OCI-LY7 (cell line): Measurements from ENCODE around the gene YJEFN3. TPM values are rescaled to one million over a fixed set of nuclear protein-coding genes. Genes with fewer than 3 reads are reported as not detected.

Experiments
- BruUV-seq: library from RNA; stranded (reverse); fragments of 400-500 nt; replicated peaks from 2 replicates; lab custom pipeline; 2021; lab: Mats Ljungman, UMichigan
- CTCF ChIA-PET: fragments of 300-600 bp; sonication (Branson Sonifier 250); formaldehyde crosslinking; loops from one replicate; lab custom pipeline; 2022; ENCODE audit warnings: antibody characterized with exemption; ENCODE audit not compliant: unreplicated experiment; lab: Charles Lee
- POLR2A ChIA-PET: fragments of 300-600 bp; sonication (Branson Sonifier 250); formaldehyde crosslinking; loops from one replicate; lab custom pipeline; 2022; ENCODE audit warnings: antibody characterized with exemption; lab: Charles Lee
- DNase-seq: peaks from one replicate; pipeline ENCODE4 v3.0.0-alpha.2; 2015; ENCODE audit warnings: low spot score
- H2AFZ ChIP-seq: fragments of 200-600 bp; sonication (generic), shearing (Covaris generic); 2 replicates; pipeline ENCODE4 v1.6.1; 2014; ENCODE audit warnings: mild to moderate bottlenecking, antibody characterized with exemption, low read length, moderate library complexity
- H3K27ac ChIP-seq: fragments of 200-600 bp; sonication (generic); 2 replicates; pipeline ENCODE4 v1.5.1; 2014; ENCODE audit warnings: mixed run types, low read depth, mild to moderate bottlenecking, moderate library complexity, low read length, inconsistent platforms; ENCODE audit not compliant: poor library complexity, severe bottlenecking
- H3K36me3 ChIP-seq: fragments of 200-600 bp; sonication (generic); 2 replicates; pipeline ENCODE4 v1.6.1; 2014; ENCODE audit warnings: mild to moderate bottlenecking, antibody characterized with exemption, low read length, moderate library complexity, mixed read lengths; ENCODE audit not compliant: insufficient read depth
- H3K4me1 ChIP-seq: fragments of 200-600 bp; sonication (generic); 2 replicates; pipeline ENCODE4 v1.5.1; 2014; ENCODE audit warnings: mild to moderate bottlenecking, low read length; ENCODE audit not compliant: insufficient read depth, poor library complexity, severe bottlenecking
- H3K4me2 ChIP-seq: fragments of 200-600 bp; sonication (generic); 2 replicates; pipeline ENCODE4 v1.6.1; 2014; ENCODE audit warnings: mild to moderate bottlenecking, low read length
- H3K4me3 ChIP-seq: fragments of 200-600 bp; sonication (generic); 2 replicates; pipeline ENCODE4 v1.5.1; 2014; ENCODE audit warnings: mild to moderate bottlenecking, low read depth, low read length; ENCODE audit not compliant: poor library complexity, severe bottlenecking
- H3K79me2 ChIP-seq: fragments of 200-600 bp; sonication (generic); 2 replicates; pipeline ENCODE4 v1.6.1; 2016; ENCODE audit warnings: low read depth, mild to moderate bottlenecking, low read length, moderate library complexity, mixed read lengths; ENCODE audit not compliant: insufficient read depth
- H3K9me2 ChIP-seq: fragments of 200-600 bp; sonication (generic); 2 replicates; pipeline ENCODE4 v1.6.1; 2016; ENCODE audit warnings: mild to moderate bottlenecking, low read length, mixed read lengths; ENCODE audit not compliant: insufficient read depth
- H3K9me3 ChIP-seq: fragments of 200-600 bp; sonication (generic); 2 replicates; pipeline ENCODE4 v1.6.1; 2014; ENCODE audit warnings: mild to moderate bottlenecking, mixed run types, low read length, mixed read lengths
- H4K20me1 ChIP-seq: fragments of 200-600 bp; sonication (generic); 2 replicates; pipeline ENCODE4 v1.6.1; 2014; ENCODE audit warnings: mild to moderate bottlenecking, antibody characterized with exemption, low read length, moderate library complexity, mixed read lengths; ENCODE audit not compliant: insufficient read depth
- EZH2phosphoT487 ChIP-seq: fragments of 200-600 bp; sonication (generic); IDR thresholded peaks from 2 replicates; pipeline ENCODE4 v1.6.1; 2018; ENCODE audit warnings: low read depth, borderline replicate concordance, mild to moderate bottlenecking, mixed run types, antibody characterized with exemption, low read length, moderate library complexity, mixed read lengths
- intact Hi-C: fragments of 100-400 bp; cut with micrococcal nuclease; formaldehyde crosslinking; loops from one replicate; pipeline ENCODE4 v1.10.0; 2022; ENCODE audit not compliant: unreplicated experiment
- total RNA-seq, 2 experiments: library from RNA; depleted of rRNA in 1 of 2; stranded (reverse); fragments of >200 nt in 1 of 2; shearing (Covaris generic) in 1 of 2; gene quantifications; 2 replicates each; pipeline ENCODE4 v1.2.3, GENCODE V29; 2014 to 2022
- TF ChIP-seq, protein P1 (sequence below): fragments of 200-600 bp; sonication (generic); conservative IDR thresholded peaks from 2 replicates; pipeline ENCODE4 v1.5.1; 2014; ENCODE audit warnings: mild to moderate bottlenecking, antibody characterized with exemption, low read length, moderate library complexity, mixed read lengths

The YJEFN3 gene
- total RNA-seq, 2 experiments from 2014 or later, result 5.4 to 35.3 TPM

DNA sequence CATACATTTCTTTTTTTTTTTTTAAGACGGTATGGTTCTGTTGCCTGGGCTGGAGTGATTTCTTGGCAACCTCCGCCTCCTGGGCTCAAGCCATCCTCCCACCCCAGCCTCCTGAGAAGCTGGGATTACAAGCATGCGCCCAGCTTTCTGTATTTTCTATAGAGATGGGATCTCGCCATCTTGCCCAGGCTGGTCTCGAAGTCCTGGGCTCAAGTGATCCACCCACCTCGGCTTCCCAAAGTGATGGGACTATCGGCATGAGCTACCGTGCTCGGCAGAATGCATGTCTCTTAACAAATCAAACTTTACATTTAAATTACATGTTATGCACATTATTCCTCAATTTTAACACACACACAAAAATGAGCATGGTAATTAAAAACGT is 11.5 kb upstream of the YJEFN3 start:
- POLR2A ChIA-PET, result no interaction called here
- peak overlapping the region; percentile 90 for H3K4me3 ChIP-seq
- H3K36me3 ChIP-seq, result peaks cover 28% of the 10 kb centered on the region
- H3K79me2 ChIP-seq, result peaks cover 60% of the 10 kb centered on the region
- H3K9me2 ChIP-seq, result no peaks in the 10 kb centered on the region
- intact Hi-C loops, result no loop called here
- peak overlapping the region; percentile 56 for H3K27ac ChIP-seq
- no peak for DNase-seq
- peak overlapping the region; percentile 70 for H3K4me2 ChIP-seq
- H3K4me1 ChIP-seq, result peaks cover 37% of the 10 kb centered on the region
- CTCF ChIA-PET, result no interaction called here
- BruUV-seq, result TSS peak; percentile 77
- no peaks in the 10 kb centered on the region for H4K20me1 ChIP-seq
- H2AFZ ChIP-seq, result no peak overlapping the region
- no peaks in the 10 kb centered on the region for H3K9me3 ChIP-seq
- TF ChIP-seq, protein P1, sequence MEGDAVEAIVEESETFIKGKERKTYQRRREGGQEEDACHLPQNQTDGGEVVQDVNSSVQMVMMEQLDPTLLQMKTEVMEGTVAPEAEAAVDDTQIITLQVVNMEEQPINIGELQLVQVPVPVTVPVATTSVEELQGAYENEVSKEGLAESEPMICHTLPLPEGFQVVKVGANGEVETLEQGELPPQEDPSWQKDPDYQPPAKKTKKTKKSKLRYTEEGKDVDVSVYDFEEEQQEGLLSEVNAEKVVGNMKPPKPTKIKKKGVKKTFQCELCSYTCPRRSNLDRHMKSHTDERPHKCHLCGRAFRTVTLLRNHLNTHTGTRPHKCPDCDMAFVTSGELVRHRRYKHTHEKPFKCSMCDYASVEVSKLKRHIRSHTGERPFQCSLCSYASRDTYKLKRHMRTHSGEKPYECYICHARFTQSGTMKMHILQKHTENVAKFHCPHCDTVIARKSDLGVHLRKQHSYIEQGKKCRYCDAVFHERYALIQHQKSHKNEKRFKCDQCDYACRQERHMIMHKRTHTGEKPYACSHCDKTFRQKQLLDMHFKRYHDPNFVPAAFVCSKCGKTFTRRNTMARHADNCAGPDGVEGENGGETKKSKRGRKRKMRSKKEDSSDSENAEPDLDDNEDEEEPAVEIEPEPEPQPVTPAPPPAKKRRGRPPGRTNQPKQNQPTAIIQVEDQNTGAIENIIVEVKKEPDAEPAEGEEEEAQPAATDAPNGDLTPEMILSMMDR, result no peak
- no peak for TF ChIP-seq EZH2phosphoT487

DNA sequence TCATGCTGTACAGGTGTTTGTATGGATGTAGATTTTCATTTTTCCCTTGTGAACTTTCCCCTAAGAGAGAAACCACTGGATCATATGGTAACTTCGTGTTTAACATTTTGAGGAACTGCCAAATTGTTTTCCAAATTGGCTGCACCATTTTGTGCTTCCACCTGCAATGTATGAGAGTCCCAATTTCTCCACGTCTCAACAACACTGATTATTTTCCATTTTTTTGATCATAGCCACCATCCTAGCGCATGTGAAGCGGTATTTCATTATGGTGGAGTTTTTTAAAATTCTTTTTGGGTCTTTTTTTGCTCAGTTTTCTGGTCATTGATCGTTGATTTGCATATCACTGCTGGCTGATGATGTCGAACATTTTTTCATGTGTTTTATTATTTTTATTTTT is 7.7 kb upstream of the YJEFN3 start:
- no peak overlapping the region for H3K4me3 ChIP-seq
- no peak overlapping the region for H2AFZ ChIP-seq
- no TSS peak for BruUV-seq
- H4K20me1 ChIP-seq, result no peaks in the 10 kb centered on the region
- H3K9me3 ChIP-seq, result no peaks in the 10 kb centered on the region
- H3K36me3 ChIP-seq, result peaks cover 49% of the 10 kb centered on the region
- H3K4me1 ChIP-seq, result peaks cover 68% of the 10 kb centered on the region
- no peaks in the 10 kb centered on the region for H3K9me2 ChIP-seq
- H3K4me2 ChIP-seq, result no peak overlapping the region
- TF ChIP-seq, protein P1, result no peak
- no peak for TF ChIP-seq EZH2phosphoT487
- intact Hi-C loops, result no loop called here
- no peak overlapping the region for H3K27ac ChIP-seq
- CTCF ChIA-PET, result no interaction called here
- POLR2A ChIA-PET, result no interaction called here
- H3K79me2 ChIP-seq, result peaks cover 96% of the 10 kb centered on the region
- no peak for DNase-seq

DNA sequence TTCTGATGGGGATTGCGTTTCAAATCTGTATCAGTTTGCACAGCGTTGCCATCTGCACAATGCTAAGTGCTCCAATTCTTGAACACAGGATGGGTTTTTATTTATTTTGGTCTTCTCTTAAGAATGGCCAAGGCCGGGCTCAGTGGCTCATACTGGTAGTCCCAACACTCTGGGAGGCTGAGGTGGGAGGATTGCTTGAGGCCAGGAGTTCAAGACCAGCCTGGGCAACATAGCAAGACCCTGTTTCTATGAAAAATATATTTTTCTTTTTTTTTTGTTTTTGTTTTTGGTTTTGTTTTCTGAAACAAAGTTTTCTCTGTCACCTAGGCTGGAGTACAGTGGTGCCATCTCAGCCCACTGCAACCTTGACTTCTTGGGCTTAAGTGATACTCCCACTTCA is 5.5 kb upstream of the YJEFN3 start:
- peaks cover 61% of the 10 kb centered on the region for H3K36me3 ChIP-seq
- TF ChIP-seq, protein P1, result no peak
- TF ChIP-seq EZH2phosphoT487, result no peak
- no peak for DNase-seq
- peak overlapping the region; percentile 74 for H3K27ac ChIP-seq
- peak overlapping the region; percentile 65 for H3K4me3 ChIP-seq
- ChIA-PET CTCF (no interaction called here), POLR2A (interaction anchor here (1.2 kb wide), 1 partner anchor 11 kb away, joined by 4 read pairs; no protein-coding TSS in a partner anchor)
- no peaks in the 10 kb centered on the region for H3K9me2 ChIP-seq
- H3K9me3 ChIP-seq, result no peaks in the 10 kb centered on the region
- H4K20me1 ChIP-seq, result no peaks in the 10 kb centered on the region
- H2AFZ ChIP-seq, result no peak overlapping the region
- H3K4me1 ChIP-seq, result peaks cover 69% of the 10 kb centered on the region
- intact Hi-C loops, result no loop called here
- H3K4me2 ChIP-seq, result peak overlapping the region; percentile 100
- BruUV-seq, result no TSS peak
- peaks cover 76% of the 10 kb centered on the region for H3K79me2 ChIP-seq
